ENCODE results near the gene ADAP1. TPM values are rescaled to one million over a fixed set of nuclear protein-coding genes. Genes with fewer than 3 reads are reported as not detected.

ADAP1 gene
- total and polyA plus RNA-seq, 2 of the 8 experiments (the other 6 are each of a cell fraction or from before 2014, with no cell fraction given): 5.8 to 6.1 TPM

GRCh38 chr7:913736-914520, 40.6 kb downstream of the ADAP1 start (continued):
- TF ChIP-seq BRCA1 (IDR thresholded peaks at IDR 0.05; ENCODE audit: low read depth, low read length): no peak
- TF ChIP-seq RXRA (IDR thresholded peaks at IDR 0.05; ENCODE audit: insufficient read depth, low read depth, low read length): no peak
